Panc1 (cell line): ENCODE measurements around the gene KCTD19. TPM values are rescaled to one million over a fixed set of nuclear protein-coding genes. Genes with fewer than 3 reads are reported as not detected.

Source experiments
- ATAC-seq: fragments of 200-7000 bp; cut with Tn5 transposase; 2 replicates; pipeline ENCODE4 v1.9.1; 2020; ENCODE audit warnings: mild to moderate bottlenecking, moderate library complexity
- BruUV-seq: library from RNA; stranded (reverse); fragments of 400-500 nt; replicated peaks from 2 replicates; lab custom pipeline; 2021; lab: Mats Ljungman, UMichigan
- CTCF ChIA-PET: fragments of 300-600 bp; sonication (Branson Sonifier 250); formaldehyde crosslinking; loops from one replicate; lab custom pipeline; 2022; ENCODE audit warnings: antibody characterized with exemption; lab: Charles Lee
- POLR2A ChIA-PET: fragments of 300-600 bp; sonication (Branson Sonifier 250); formaldehyde crosslinking; loops from one replicate; lab custom pipeline; 2022; ENCODE audit warnings: antibody characterized with exemption; lab: Charles Lee
- DNase-seq: peaks from one replicate; pipeline ENCODE4 v3.0.0-alpha.2; 2010; ENCODE audit warnings: low read depth, low spot score
- H3K27ac ChIP-seq: 2 replicates; pipeline ENCODE4 v1.5.1; 2011; ENCODE audit warnings: mild to moderate bottlenecking, low read length, inconsistent platforms
- H3K27me3 ChIP-seq: fragments of 200-500 bp; sonication (Bioruptor generic); 2 replicates; pipeline ENCODE4 v1.6.0; 2014; ENCODE audit warnings: low read length, inconsistent platforms; ENCODE audit not compliant: control insufficient read depth, insufficient read depth
- H3K36me3 ChIP-seq: fragments of 200-500 bp; sonication (Bioruptor generic); 2 replicates; pipeline ENCODE4 v1.5.1; 2014; ENCODE audit warnings: inconsistent platforms, mild to moderate bottlenecking, low read length, moderate library complexity; ENCODE audit not compliant: control insufficient read depth, insufficient read depth
- H3K4me1 ChIP-seq: 2 replicates; pipeline ENCODE4 v1.5.1; 2011; ENCODE audit warnings: inconsistent platforms, mild to moderate bottlenecking, low read length, moderate library complexity; ENCODE audit not compliant: control insufficient read depth, insufficient read depth
- H3K4me3 ChIP-seq, 2 experiments: 2 replicates each; pipeline ENCODE4 v1.5.1; 2011 to 2012; ENCODE audit warnings: low read depth in 2 of 2, low read length in 2 of 2, mild to moderate bottlenecking in 2 of 2, inconsistent platforms in 1 of 2, moderate library complexity in 1 of 2
- H3K9me3 ChIP-seq: fragments of 200-500 bp; sonication (Bioruptor generic); 2 replicates; pipeline ENCODE4 v1.5.1; 2014; ENCODE audit warnings: low read depth, mild to moderate bottlenecking, inconsistent platforms, low read length, moderate library complexity; ENCODE audit not compliant: control insufficient read depth, insufficient read depth
- CTCF ChIP-seq: fragments of 450-650 bp; IDR thresholded peaks from 2 replicates; pipeline ENCODE4 v1.5.1; 2017; ENCODE audit warnings: mild to moderate bottlenecking
- POLR2AphosphoS5 ChIP-seq: IDR thresholded peaks from 2 replicates; pipeline ENCODE4 v1.6.1; 2012; ENCODE audit warnings: mild to moderate bottlenecking, low read depth, low read length, moderate library complexity
- REST ChIP-seq, 2 experiments: IDR thresholded peaks; 2 replicates each; pipeline ENCODE4 v1.6.1; 2011 to 2012; ENCODE audit warnings: low read depth in 2 of 2, control low read depth in 1 of 2, low read length in 1 of 2, mild to moderate bottlenecking in 1 of 2, moderate library complexity in 1 of 2; ENCODE audit not compliant: insufficient read depth in 1 of 2
- SIN3A ChIP-seq: IDR thresholded peaks from 2 replicates; pipeline ENCODE4 v1.6.1; 2012; ENCODE audit warnings: low read depth, mild to moderate bottlenecking, low read length, moderate library complexity, borderline replicate concordance; ENCODE audit not compliant: insufficient read depth
- TCF7L2 ChIP-seq: IDR thresholded peaks from 2 replicates; pipeline ENCODE4 v1.6.1; 2011; ENCODE audit warnings: mild to moderate bottlenecking, low read depth, low read length, inconsistent platforms
- in situ Hi-C: cut with HindIII; loops from 2 replicates; pipeline ENCODE4 v1.10.0; 2016; ENCODE audit warnings: low sequenced_read_pairs, low pct_unique_long_range_greater_than_20kb
- intact Hi-C: fragments of 100-400 bp; cut with micrococcal nuclease; formaldehyde crosslinking; loops from one replicate; pipeline ENCODE4 v1.10.0; 2022; ENCODE audit not compliant: unreplicated experiment
- total RNA-seq: library from RNA; stranded (reverse); gene quantifications from one replicate; pipeline ENCODE4 v1.2.1, GENCODE V29; 2021; ENCODE audit not compliant: unreplicated experiment

Gene KCTD19
- total RNA-seq, 1 experiment from 2014 or later = 0.62 TPM

- Histone ChIP-seq H3K4me3 (no peak overlapping the region), H3K27me3 (no peaks in the 10 kb centered on the region), H3K9me3 (no peaks in the 10 kb centered on the region), H3K4me1 (peaks cover 5% of the 10 kb centered on the region; the same call in 1 of the 2 replicates), H3K27ac (no peak overlapping the region), H3K36me3 (no peaks in the 10 kb centered on the region; the same call in 1 of the 2 replicates)
- in situ Hi-C loops (no loop called here), intact Hi-C loops (no loop called here)
- TF ChIP-seq CTCF (no peak), POLR2AphosphoS5 (no peak), SIN3A (no peak), REST (IDR thresholded peaks at IDR 0.05; ENCODE audit: insufficient read depth in 1 of 2, low read depth in 2 of 2, low read length in 1 of 2) (no peak), TCF7L2 (no peak)
- ChIA-PET CTCF (no interaction called here), POLR2A (no interaction called here)
- ATAC-seq (no peak), DNase-seq (no peak)
- no TSS peak for BruUV-seq
These were observed 84.3 kb downstream of the KCTD19 start for GRCh38 chr16:67242138-67242730.

GRCh38 chr16:67241008-67241900 is 85.3 kb downstream of the KCTD19 start:
- CTCF ChIA-PET = no interaction called here

More at GRCh38 chr16:67241008-67241900, 85.3 kb downstream of the KCTD19 start:
- no peaks in the 10 kb centered on the region for H3K36me3 ChIP-seq
- intact Hi-C loops (no loop called here), in situ Hi-C loops (no loop called here)
- POLR2A ChIA-PET = no interaction called here
- no TSS peak for BruUV-seq
- H3K4me3 ChIP-seq = no peak overlapping the region
- no peaks in the 10 kb centered on the region for H3K9me3 ChIP-seq
- no peaks in the 10 kb centered on the region for H3K27me3 ChIP-seq
- peaks cover 5% of the 10 kb centered on the region; the same call in 1 of the 2 replicates for H3K4me1 ChIP-seq
- peak overlapping the region; percentile 63 for H3K27ac ChIP-seq
- no peak for TF ChIP-seq CTCF
- TF ChIP-seq REST (IDR thresholded peaks at IDR 0.05; ENCODE audit: insufficient read depth in 1 of 2, low read depth in 2 of 2, low read length in 1 of 2) = no peak
- TF ChIP-seq POLR2AphosphoS5 = no peak
- TF ChIP-seq SIN3A = no peak
- TF ChIP-seq TCF7L2 = no peak
- DNase-seq = no peak
- ATAC-seq = peak; percentile 22; the same call in 1 of the 2 replicates
